IPS-11a (cell line): ENCODE data around the gene RILPL2.
"Not testable (repeated sequence)": the region's sequence is repeated elsewhere in the genome, so short reads cannot be mapped to it uniquely, and the experiment has no call there.

Experiments used
- H3K4me3 ChIP-seq: one replicate; pipeline ENCODE4 v1.5.1; 2013; ENCODE audit warnings: low read depth, low read length, control low read depth

RILPL2 gene, protein sequence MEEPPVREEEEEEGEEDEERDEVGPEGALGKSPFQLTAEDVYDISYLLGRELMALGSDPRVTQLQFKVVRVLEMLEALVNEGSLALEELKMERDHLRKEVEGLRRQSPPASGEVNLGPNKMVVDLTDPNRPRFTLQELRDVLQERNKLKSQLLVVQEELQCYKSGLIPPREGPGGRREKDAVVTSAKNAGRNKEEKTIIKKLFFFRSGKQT

DNA sequence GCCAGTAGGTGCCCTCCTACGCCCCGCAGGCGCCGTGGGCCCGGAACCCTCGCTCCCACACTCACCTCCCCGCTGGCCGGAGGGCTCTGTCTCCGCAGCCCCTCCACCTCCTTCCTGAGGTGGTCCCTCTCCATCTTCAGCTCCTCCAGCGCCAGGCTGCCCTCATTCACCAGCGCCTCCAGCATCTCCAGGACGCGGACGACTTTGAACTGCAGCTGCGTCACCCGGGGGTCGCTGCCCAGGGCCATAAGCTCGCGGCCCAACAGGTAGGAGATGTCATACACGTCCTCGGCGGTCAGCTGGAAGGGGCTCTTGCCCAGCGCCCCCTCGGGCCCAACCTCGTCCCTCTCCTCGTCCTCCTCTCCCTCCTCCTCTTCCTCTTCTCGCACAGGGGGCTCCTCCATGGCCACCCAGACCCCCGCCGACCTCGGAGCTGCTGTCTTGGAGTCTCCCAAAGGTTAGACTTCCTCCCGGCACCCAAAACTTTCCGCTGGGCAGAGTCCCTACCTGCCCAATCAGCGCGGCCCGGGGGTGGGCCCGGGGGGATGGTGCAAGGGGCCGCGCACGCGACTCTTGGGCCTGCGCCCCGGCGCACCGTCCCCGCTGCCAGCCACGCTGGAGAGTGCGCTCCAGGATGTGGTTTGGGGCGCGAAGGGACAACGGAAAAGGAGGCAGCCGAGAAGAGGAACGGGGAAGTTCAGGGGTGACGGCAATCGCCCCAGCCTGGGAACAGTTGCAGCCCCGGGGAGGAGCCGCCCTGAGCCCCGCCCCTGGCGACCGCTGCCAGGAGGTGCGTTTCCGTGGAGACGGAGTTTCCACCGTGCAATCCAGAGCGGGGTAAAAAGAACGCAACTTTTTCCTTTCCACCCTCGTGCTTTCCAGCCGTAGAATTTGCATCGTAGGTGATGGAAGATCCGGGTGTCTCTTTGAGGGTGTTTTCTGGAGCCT lies at the start of gene RILPL2:
Gene RILPL2, minus strand, starts transcription at position 668 of the 948 bp plus-strand sequence. Its CDS starts 264 bp downstream, at position 404.
- peak within 1 kb of the TSS; percentile 69 for H3K4me3 ChIP-seq

DNA sequence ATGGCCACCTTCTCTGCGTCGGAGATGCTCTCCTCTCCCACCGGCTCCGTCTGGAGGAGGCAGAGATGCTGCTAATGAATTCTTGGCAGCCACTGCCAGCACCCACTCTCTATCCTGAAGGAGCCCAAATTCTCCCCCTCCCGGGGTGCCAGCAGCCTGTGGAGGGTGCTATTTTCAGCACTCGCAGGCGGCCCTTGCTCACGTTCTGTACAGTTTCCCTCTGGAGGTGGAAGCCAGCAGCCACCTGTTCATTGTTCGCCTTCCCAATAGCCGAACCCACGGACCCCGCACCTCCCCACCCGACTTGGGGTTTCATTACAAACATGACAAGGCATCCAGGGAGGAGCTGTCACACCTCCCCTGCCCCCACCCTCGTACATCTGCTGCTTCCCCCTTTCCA lies 49.3 kb upstream of the RILPL2 start:
- H3K4me3 ChIP-seq, result no peak overlapping the region

GRCh38 chr12:123483602-123484248 lies 47.2 kb upstream of the RILPL2 start:
- H3K4me3 ChIP-seq, result no peak overlapping the region

DNA sequence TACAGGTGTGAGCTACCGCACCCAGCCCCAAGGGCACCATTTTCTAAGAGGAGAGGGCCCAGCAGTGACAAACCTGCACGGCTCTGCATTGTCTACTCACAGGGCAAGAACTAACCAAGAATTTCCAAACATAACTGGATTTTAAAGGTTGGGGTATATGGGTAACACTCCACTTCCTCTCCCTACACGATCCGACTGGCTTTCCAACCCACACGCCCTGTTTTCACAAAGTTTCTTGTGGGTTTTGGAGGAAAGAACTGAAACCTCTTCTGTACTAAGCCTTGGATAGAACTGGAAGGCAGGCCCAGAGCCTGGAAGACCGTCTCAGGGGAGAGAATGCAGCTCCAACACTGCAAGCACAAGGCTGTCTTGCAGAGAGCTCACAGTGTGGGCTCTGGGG lies 46.4 kb upstream of the RILPL2 start:
- H3K4me3 ChIP-seq, result no peak overlapping the region

DNA sequence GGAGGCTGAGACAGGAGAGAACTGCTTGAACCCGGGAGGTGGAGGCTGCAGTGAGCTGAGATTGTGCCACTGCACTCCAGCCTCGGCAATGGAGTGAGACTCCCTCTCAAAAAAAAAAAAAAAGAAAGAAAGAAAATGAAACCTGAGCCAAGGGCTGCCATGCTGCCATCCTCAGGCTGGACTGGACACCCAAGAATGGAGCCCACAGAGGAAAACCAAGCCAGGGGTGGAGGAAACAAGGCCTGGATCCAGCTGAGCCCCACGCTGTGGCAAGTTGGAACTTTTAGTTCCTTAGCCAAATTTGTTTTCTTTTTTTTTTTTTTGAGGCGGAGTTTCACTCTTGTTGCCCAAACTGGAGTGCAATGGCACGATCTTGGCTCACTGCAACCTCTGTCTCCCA lies 44.8 kb upstream of the RILPL2 start:
- H3K4me3 ChIP-seq, result not testable (repeated sequence)

DNA sequence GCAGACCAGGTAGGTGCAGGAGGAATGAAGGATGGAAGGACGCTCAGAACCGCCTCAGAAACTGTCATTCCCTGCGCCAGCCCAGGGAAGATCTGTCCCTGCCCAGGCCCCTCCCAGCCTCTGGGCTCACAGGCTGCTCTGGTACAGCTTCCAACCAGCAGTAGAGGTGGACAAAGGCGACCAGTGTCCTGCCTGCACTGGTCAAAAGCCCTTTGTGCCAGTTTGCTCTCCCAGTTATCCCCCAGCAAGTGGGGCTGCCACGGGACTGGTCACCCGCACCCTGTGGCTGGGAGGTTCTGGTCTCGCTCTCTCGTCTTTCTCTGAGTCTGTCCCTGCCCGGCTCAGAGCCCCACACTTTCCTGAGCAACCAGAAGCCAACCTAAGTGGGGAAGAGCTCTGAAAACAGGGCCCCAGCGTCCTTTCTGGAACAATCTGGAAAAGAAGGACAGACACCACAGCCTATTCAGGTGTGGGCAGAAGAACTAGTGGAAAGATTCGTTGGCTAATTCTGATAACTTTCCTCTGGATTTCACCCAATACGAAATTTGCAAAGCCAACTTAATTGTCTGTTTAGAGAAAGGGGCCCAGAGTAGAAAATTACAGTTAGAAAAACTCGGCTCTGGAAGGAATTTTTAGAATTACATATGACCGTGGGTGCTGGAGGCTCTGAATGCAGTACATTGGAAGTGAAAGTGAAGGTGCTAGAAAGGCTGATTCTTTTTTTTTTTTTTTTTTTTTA lies 43.1 kb upstream of the RILPL2 start:
- H3K4me3 ChIP-seq, result no peak overlapping the region

GRCh38 chr12:123478762-123479161 lies 42.3 kb upstream of the RILPL2 start:
- no peak overlapping the region for H3K4me3 ChIP-seq

- H3K4me3 ChIP-seq, result no peak overlapping the region
Measured at GRCh38 chr12:123478069-123478468, 41.6 kb upstream of the RILPL2 start.

GRCh38 chr12:123475246-123475703 lies 38.8 kb upstream of the RILPL2 start:
- no peak overlapping the region for H3K4me3 ChIP-seq

DNA sequence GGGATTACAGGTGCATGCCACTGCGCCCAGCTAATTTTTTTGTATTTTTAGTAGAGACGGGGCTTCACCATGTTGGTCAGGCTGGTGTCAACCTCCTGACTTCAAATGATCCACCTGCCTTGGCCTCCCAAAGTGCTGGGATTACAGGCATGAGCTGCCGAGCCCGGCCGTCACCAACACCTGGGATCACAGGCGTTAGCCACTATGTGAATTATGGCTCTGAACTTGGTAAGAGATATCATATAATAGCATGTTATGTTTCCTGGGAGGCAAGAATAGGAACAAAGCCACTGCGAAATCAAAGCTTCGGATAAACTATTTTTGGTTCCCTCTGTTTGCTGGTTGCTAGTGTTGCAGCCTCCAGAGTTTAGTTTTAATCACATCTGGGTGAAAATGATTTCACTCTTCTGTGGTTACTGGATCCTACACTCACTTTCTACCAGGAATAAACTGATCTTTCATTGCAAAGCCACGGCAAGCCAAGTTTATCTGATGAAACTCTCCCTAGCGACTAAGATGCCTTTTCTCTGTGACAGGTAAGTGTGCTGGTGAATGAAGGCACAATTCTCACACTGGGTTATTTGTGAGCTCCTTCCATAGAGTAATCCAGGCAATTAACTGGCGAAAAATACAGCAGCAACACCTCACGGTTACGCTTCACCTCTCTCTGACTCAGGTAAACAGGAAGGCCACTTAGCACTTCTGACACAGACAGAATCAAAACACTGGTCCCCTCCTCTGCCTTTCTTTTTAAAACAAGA lies 38.2 kb upstream of the RILPL2 start:
- no peak overlapping the region for H3K4me3 ChIP-seq

GRCh38 chr12:123472438-123472849 lies 36.0 kb upstream of the RILPL2 start:
- H3K4me3 ChIP-seq, result no peak overlapping the region

DNA sequence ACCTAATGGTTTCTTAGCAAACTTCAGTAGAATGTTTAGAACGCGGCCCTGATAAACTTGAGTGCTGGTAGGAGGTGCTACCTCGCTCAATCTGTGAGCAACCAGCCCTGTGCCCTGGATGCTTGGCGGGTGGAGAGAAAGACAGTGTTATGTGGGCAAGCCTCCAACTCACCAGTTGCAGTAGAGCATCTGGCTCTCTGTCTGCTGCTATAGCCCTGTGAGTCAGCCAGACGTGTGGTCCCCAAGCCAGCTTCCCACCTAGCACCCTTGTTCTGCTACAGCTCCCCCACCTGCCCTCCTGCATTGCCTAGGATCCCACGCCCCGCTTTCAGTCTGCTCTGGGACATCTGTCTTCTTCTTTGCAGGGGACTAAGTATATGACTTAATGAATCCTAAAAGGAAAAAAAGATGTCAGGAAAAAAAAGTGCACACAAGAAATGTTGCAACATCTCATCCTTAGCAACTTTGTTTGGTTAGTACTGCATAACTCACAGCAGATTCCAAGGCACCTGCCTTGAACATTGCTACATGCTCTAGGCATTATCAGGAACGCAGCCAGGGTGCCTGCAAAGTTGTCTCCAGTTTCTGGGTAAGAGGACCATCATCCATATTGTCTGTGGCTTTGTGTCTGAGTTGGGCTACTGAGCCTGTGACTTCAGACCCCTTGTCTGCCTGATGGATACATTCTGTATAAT lies 35.0 kb upstream of the RILPL2 start:
- H3K4me3 ChIP-seq, result no peak overlapping the region

DNA sequence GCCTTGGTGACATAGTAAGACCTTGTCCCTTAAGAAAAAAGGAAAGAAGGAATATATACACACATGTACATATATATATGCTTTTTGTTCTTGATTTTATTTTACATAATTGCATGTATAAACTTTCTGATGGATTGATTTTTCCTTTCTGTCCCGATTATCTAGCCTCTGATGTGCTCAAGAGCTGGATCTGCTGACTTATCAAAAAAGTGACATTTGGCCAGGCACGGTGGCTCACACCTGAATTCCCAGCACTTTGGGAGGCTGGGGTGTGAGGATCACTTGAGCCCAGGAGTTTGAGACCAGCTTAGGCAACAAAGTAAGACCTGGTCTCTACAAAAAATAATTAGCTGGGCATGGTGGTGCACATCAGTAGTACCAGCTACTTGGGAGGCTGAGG lies 33.5 kb upstream of the RILPL2 start:
- H3K4me3 ChIP-seq, result no peak overlapping the region

DNA sequence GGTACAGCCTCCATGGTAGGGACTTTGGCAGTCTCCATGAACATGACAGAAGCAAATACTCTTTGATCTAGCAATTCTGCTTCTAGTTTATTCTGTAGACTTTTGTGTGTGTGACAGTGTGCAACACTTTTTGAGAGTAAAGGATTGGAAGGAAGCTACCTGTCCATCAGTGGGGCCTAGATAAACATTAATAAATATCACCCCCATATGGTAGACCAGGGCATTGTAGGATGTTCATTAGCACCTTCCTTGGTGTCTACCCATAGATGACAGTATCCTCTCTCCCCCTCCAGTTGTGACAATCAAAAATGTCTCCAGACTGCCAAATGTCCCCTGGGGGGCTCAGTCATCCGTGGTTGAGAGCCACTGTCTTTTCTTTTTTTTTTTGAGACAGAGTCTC lies 32.3 kb upstream of the RILPL2 start:
- H3K4me3 ChIP-seq, result no peak overlapping the region

DNA sequence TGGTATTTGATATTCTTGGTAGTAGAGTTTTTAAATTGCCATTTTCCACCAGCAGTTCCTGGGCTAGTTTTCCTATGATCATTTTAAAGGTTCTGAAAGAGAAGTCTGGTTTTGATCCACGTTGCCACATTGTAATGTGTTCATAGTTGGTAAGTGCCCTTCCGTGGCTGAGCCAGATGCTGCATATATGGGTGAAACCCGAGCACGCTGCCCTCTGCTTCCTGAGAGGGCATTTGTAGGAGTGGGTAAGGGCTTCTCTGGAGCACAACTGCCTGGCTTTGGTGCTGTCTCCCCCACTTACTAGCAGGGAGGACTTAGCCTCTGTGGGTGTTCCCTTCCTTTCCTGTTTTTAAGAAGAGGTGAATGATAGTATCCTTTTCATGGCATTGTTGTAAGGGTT lies 28.6 kb upstream of the RILPL2 start:
- no peak overlapping the region for H3K4me3 ChIP-seq

DNA sequence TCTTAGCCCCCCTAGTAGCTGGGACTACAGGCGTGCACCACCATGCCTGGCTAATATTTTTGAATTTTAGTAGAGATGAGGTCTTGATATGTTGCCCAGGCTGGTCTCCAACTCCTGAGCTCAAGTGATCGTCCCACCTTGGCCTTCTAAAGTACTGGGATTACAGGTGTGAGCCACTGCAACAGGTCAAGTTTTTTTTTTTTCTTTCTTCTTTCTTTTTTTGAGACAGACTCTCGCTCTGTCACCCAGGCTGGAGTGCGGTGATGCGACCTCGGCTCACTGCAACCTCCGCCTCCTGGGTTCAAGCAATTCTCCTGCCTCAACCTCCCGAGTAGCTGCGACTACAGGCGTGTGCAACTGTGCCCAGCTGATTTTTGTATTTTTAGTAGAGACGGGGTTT lies 26.7 kb upstream of the RILPL2 start:
- H3K4me3 ChIP-seq, result not testable (repeated sequence)

- H3K4me3 ChIP-seq, result peak within 1 kb of the TSS; percentile 83
Measured at GRCh38 chr12:123457980-123458779, 21.7 kb upstream of the RILPL2 start, which contains the start of gene SNRNP35. TSS of gene SNRNP35 (plus strand) at chr12:123458139. CDS start at chr12:123465541, 7,402 bp downstream.

DNA sequence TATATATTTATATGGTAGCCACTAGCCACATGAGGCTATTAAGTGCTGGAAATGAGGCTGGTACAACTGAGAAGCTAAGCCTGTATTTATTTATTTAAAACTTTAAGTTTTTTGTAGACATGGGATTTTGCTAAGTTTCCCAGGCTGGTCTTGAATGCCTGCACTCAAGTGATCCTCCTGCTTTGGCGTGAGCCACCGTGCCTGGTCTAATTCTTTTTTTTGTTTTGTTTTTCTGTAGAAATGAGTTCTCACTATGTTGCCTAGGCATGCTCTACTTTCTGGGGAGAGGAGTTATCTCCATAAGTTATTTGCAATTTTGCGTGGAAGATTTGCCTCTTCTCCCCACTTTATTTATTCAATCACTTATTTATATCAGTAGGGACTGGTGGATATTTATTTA lies 16.7 kb upstream of the RILPL2 start:
- H3K4me3 ChIP-seq, result no peak overlapping the region

DNA sequence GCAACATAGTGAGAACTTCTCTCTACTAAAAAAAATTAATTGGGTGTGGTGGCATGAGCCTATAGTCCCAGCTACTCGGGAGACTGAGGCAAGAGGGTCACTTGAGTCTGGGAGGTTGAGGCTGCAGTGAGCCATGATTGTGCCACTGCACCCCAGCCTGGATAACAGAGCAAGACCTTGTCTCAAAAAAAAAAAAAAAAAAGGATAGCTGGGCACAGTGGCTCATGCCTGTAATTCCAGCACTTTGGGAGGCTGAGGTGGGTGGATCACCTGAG lies 15.7 kb upstream of the RILPL2 start:
- not testable (repeated sequence) for H3K4me3 ChIP-seq
